GM19351 (cell line): ENCODE measurements around the gene RNASEH2B.

Experiments
- ATAC-seq: cut with Tn5 transposase; IDR thresholded peaks from one replicate; pipeline ENCODE4 v1.9.1; 2021; ENCODE audit warnings: mild to moderate bottlenecking, moderate library complexity; ENCODE audit not compliant: unreplicated experiment

Gene RNASEH2B

DNA sequence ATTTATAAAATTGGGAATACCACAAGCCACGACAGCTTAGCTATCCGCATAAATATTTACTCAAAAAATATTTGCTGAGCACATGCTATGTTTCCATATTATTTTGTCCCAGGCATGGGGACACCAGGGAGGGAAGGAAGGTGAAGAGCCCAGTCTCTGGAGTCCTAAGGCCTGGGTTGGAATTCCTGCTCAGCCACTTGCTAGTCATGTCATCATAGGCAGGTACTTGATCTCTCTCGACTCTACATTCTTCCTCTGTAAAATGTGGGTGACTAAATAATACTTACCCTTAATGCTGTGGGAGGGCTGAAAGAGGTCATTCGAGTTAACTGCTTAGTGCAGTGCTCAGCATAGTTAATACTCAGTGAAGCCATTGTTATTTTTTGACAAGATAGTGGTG, 4.3 kb upstream of the RNASEH2B start:
- ATAC-seq = no peak

DNA sequence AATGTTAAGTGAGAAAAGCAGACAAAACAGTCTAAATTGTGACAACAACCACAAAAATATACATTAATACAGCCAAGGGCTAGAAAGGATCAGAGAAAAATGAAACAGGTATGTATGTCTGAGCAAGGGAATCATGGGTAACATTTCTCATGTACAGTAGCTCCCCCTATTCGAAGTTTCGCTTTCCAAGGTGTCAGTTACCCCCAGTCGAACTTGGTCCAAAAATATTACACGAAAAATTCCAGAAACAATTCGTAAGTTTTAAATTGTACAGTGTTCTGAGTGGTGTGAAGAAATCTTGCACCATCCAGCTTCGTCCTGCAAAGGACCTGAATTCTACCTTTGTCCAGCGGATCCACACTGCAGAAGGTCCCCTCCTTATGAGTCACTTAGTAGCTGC, 1.8 kb upstream of the RNASEH2B start:
- ATAC-seq = no peak

- no peak for ATAC-seq
These were observed 1.2 kb upstream of the RNASEH2B start for GRCh38 chr13:50908371-50908770.

DNA sequence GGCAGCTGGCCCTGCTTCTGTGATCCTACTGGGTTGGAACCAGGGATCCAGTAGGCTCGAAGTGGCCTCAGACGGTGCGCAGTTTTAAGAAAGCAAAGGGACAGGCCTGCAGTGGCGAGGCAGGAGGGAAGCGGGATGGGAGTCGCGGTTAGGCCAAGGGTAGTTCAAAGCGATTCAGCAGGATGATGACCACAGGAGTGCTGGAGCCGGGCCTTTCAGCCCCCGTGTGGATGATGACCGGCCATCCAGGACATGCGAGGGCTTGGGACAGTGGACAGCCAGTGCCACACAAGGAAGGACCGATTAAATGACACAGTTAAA, 854 bp downstream of the RNASEH2B start:
- ATAC-seq = no peak

DNA sequence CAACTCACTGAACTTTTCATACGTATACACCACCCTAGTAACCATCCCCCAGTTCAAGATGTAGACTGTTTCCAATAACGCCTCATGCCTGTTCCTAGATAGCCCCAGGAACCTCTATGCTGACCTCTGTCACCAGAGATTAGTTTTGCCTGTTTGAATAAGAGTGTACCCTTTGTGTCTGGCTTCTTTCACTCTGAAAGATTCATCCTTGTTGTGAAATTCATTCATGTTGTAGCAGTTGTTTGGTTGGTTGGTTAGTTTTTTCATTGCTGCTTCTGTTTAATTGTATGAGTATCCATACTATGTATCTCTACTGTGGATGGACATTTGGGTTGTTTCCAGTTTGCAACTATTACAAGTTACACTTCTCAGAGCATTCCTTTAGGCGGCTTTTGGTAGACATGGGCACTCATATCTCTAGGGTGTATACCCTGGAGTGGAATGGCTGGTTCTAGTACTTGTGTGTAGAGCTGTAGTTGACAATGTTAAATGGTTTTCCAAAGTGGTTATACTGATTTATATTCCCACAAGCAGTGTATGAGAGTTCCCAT, 1.6 kb downstream of the RNASEH2B start:
- ATAC-seq = no peak

DNA sequence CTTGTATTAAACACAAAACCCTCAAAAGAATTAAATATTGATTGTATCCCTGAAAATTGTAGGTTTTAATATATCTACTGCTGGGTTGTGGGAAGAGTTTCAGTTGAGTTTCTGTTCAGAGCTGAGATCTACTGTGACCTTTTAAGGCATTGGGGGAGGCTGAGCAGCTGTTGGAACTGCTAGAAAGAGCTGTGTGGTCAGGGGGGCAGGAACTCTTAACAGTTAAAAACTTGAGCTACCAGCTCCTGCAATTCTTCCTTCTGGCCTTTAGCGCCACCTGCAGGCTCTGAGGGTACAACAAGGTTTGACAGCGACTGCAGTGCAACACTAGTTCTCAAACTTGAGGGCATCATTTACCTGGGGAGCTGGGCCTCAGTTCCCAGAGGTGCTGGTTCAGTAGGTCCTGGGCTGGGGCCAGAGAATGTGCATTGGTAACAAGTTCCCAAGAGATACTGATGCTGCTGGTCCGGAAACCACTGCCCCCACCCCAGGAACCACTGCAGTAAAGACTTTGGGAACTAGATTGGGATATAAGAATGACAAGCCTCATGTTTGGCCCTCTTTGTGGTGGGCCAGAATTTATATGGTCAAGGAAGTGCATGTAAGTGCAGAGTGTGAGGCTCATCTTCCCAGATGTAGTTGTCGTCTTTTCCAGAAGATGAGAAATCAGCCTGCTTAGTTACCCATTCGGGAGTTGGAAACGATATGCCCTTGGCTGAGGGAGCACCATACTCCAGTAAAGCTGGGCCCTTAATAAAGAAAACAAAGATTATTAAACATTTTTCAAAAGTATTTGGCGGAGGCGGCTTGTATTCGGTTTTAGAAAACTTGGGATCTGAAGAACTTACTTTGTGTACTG, 2.6 kb downstream of the RNASEH2B start:
- ATAC-seq = peak; percentile 52

- no peak for ATAC-seq
These were observed 3.3 kb downstream of the RNASEH2B start for GRCh38 chr13:50912851-50913250.

GRCh38 chr13:50914176-50914700, 4.6 kb downstream of the RNASEH2B start:
- no peak for ATAC-seq

GRCh38 chr13:50914848-50915247, 5.3 kb downstream of the RNASEH2B start:
- ATAC-seq = peak; percentile 22

GRCh38 chr13:50915565-50915964, 6.0 kb downstream of the RNASEH2B start:
- ATAC-seq = no peak

- ATAC-seq = peak; percentile 34
These were observed 7.2 kb downstream of the RNASEH2B start for GRCh38 chr13:50916701-50917184.

DNA sequence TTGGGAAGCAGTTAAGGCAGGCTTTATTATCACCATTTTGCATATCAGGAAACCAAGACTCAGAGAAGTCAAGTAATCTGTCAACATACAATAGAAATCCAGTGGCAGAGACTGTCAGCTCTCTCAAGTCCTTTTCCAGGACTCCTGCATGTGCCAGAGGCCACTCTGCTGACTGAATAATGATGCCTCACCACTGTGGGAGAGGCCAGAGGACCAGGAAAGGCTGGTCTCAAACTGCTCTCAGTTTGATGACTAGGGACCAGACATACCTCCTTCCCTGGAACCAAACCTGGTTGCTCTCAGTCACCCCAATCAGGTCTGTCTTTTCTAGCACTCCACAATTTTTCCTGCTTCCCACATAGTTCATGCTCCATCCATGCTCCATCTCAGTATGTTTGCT, 8.0 kb downstream of the RNASEH2B start:
- ATAC-seq = no peak

DNA sequence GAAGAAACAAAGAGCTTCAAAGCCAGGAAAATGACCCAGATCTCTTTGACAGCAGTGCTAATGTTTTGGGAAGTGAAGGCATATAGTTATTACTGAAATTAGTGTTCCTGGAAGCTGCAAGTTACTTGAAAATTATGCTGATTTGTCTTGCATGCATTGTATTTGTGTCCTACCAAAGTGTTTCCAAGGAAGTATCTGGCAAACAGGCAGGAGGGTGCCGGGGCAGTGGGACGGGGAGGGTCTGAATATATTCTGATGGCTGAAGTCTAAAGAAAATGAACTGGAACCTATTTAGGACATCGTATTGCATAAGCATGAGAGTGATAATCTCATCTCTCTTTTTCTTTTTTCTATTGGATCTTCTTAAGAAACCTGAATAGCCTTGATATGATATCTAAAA, 9.0 kb downstream of the RNASEH2B start:
- ATAC-seq = no peak

- no peak for ATAC-seq
These were observed 9.7 kb downstream of the RNASEH2B start for GRCh38 chr13:50919277-50919676.

GRCh38 chr13:50921706-50922105, 12.1 kb downstream of the RNASEH2B start:
- no peak for ATAC-seq

DNA sequence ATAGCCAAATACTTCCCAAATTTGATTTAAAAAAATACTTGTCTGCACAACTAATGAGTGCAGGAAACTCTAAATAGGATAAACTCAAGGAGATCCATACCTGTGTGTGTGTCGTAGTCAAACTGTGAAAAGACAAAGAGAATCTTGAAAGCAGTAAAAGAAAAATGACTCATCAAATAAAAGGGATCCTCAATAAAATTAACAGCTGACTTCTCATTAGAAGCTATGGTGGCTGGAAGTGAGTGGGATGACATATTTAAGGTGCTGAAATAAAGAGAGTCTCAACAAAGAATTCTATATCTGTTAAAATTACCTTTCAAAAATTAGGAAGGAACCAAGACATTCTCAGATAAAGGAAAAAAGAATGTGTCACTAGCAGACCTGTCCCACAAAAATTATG, 13.7 kb downstream of the RNASEH2B start:
- no peak for ATAC-seq

DNA sequence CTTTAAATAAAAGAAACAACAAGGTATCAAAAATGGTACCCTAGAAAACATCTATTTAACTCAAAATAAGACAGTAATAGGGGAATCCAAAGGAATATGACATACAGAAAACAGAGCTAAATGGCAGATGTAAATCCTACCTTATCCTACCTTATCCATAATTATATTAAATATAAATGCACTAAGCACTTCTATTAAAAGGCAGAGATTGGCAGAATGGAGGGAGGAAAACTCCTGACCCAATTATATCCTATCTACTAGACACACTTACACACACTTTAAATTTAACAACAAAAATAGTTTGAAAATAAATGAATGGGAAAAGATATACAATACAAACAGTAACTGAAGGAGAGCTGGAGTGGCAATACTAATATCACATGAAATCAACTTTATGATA, 14.4 kb downstream of the RNASEH2B start:
- ATAC-seq = no peak

GRCh38 chr13:50927701-50928100, 18.1 kb downstream of the RNASEH2B start:
- ATAC-seq = no peak

DNA sequence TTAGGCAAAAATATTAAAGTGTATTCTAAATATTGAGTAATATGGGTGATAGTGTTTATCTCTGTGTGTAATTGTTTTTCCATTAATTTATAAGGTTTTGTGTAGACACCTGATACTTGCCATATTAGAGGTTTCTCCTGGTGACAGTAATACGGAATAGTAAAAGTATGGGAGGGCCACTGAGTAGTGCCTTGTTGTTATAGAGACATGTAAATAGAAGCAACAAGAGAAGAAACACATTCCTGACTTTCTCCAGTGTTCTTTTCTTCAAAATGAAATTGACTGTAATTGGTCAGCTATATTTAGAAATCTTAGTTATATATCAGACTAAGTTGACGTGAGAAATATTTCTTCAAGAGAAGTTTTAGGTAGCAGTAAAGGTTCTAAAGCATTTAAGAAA, 18.5 kb downstream of the RNASEH2B start:
- no peak for ATAC-seq

DNA sequence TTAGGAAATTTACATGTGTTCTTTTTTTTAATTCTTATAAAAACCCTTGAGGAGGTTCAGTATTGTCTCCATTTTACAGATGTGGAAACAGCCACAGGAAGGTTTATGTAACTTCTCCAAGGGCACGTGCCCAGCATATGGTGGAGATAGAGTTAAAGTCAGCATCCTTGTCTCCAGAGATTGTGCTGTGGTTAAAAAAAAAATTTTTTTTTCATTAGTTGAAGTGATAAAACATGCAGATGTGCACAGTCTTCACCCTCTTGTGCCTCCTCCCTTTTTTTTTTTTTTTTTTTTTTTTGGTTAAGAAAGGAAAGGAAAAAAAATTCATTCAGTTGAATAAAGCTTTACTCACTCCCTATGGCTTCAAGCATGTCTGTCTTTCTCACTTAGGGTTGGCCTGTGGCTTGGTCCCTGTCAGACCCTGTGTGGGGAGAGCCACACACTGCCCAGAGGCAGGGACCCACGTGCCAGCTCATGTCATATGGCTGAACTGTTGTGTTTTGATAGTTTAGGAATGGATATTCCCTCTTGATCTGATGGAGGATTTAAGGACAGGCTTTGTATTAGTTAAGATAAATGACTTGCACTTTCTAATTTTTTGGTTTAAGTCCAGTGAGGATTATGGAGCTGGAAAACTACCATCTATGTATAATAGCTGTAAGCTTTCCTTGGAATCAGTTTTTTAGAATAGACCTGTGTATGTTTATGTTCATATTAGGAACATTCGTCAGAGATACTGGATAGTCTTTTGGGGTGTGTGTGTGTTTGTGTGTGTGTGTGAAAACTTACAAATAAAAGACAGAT, 19.3 kb downstream of the RNASEH2B start:
- no peak for ATAC-seq

DNA sequence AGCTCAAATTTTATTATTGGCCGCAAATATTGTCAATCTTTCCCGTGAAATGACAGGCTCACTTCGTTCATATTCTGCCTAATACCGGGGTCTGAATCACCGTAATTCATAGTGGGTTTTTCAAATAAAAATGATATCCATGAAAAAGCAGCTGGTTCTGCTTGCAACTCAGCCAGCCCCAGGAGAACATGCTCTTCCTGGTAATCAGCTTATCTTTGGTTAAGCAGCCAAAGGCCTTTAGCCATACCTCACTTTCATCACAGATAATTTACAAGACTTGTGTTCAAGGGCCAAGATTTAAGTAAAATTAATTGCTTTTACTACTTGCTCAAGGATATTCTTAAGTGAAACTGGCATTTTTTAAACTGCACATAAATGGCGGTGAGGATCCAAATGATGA, 22.5 kb downstream of the RNASEH2B start:
- ATAC-seq = no peak
